ENCODE results near the gene ANKRD12. TPM values are rescaled to one million over a fixed set of nuclear protein-coding genes. Genes with fewer than 3 reads are reported as not detected.
A peak's percentile ranks its signal among the peaks of the same experiment; 100 is the strongest.

Gene ANKRD12
- total RNA-seq, 1 experiment from 2014 or later = 19.1 TPM

DNA sequence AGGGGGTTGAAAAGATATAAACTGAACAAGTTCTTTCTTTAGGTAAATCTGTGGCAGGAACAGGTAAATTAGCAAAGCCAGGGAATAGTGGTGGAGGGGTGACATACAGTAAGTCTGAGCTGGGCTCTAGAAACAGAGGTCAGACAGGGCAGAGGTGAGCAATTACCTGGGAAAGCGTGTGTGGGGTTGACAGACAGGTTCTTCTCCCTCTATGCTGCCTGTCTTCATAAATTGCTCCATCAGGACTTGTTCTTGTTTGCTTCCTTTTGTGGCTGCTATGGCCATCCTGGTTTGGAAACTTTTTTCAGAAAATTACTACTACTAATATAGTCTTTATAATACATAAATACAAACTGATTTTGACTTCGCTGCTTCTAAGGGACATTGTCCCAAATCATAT, 3.4 kb upstream of the ANKRD12 start:
- no TSS peak for BruUV-seq (replicated peaks)
- Histone ChIP-seq H3K9me2 (replicated peaks; ENCODE audit: low read length) (no peaks in the 10 kb centered on the region), H4K20me1 (ENCODE audit: low read length) (peaks cover 3% of the 10 kb centered on the region; the same call in 1 of the 2 replicates), H3K9ac (ENCODE audit: low read length) (no peak overlapping the region), H3K27me3 (ENCODE audit: low read length) (no peaks in the 10 kb centered on the region), H3K79me2 (ENCODE audit: low read length) (peaks cover 38% of the 10 kb centered on the region), H3K27ac (ENCODE audit: low read length) (no peak overlapping the region), H3K36me3 (ENCODE audit: low read depth, low read length) (peaks cover 45% of the 10 kb centered on the region), H3K4me1 (ENCODE audit: insufficient read depth, low read length) (peaks cover 27% of the 10 kb centered on the region), H3F3A (ENCODE audit: low read length, unreplicated experiment) (peaks cover 11% of the 10 kb centered on the region), H3K9me3 (ENCODE audit: low read length) (no peaks in the 10 kb centered on the region), H3K4me3 (ENCODE audit: low read length) (no peak overlapping the region), H3K4me2 (ENCODE audit: low read length) (0 out of 2 replicates have a peak overlapping the region, but pooled peaks have one; percentile 14), H2AFZ (ENCODE audit: low read length) (no peak overlapping the region)
- TF ChIP-seq EZH2phosphoT487 (IDR thresholded peaks at IDR 0.05; ENCODE audit: borderline replicate concordance, low read length) (no peak), EZH2 (IDR thresholded peaks at IDR 0.05; ENCODE audit: low read length, unreplicated experiment) (no peak)
- TF ChIP-seq, protein P1, sequence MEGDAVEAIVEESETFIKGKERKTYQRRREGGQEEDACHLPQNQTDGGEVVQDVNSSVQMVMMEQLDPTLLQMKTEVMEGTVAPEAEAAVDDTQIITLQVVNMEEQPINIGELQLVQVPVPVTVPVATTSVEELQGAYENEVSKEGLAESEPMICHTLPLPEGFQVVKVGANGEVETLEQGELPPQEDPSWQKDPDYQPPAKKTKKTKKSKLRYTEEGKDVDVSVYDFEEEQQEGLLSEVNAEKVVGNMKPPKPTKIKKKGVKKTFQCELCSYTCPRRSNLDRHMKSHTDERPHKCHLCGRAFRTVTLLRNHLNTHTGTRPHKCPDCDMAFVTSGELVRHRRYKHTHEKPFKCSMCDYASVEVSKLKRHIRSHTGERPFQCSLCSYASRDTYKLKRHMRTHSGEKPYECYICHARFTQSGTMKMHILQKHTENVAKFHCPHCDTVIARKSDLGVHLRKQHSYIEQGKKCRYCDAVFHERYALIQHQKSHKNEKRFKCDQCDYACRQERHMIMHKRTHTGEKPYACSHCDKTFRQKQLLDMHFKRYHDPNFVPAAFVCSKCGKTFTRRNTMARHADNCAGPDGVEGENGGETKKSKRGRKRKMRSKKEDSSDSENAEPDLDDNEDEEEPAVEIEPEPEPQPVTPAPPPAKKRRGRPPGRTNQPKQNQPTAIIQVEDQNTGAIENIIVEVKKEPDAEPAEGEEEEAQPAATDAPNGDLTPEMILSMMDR (conservative IDR thresholded peaks at IDR 0.05; ENCODE audit: low read depth, low read length) = no peak
- ChIA-PET POLR2A (ENCODE audit: unreplicated experiment) (no interaction called here), CTCF (no interaction called here)
- DNase-seq (peak; percentile 41), ATAC-seq (no peak)
- intact Hi-C loops (cut with micrococcal nuclease) = no loop called here

DNA sequence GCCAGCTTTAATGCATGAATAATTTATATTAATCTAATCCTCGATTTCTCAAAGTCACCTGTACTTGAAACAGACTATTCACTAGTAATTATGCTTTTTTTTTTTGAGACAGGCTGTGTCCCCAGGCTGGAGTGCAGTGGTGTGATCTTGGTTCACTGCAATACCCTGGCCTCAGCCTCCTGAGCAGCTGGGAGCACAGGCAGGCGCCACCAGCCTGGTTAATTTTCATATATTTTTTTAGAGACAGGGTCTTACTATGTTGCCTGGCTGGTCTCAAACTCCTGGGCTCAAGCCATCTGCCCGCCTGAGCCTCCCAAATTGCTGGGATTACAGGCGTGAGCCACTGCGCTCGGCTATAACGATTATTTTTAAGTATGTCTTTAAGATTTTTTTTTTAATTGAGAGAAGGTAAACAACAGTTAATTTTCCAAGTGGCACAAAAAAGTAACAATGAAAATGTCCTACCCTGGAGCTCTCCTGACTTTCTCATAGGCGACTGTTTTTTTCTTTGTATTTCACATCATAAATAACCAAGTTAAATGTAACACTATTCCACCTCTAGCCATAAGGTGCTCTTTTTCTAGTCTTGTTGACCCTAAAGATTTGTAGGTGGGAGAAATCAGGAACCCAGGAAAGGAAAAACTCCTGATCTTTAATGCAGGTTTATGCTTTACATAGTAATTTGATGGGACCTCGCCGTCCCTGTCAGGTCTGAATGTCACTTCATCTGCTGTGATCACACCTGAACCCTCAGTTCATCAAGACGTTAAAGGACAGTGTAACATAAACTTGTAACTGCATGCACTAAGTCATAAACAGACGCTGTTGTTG, 1.3 kb upstream of the ANKRD12 start:
- no peaks in the 10 kb centered on the region for H3K27me3 ChIP-seq (ENCODE audit: low read length)
- H3K4me1 ChIP-seq (ENCODE audit: insufficient read depth, low read length) = peaks cover 45% of the 10 kb centered on the region
- peak overlapping the region; percentile 76 for H3K9ac ChIP-seq (ENCODE audit: low read length)
- peak overlapping the region; percentile 90 for H3K4me2 ChIP-seq (ENCODE audit: low read length)
- peak overlapping the region; percentile 71 for H3K4me3 ChIP-seq (ENCODE audit: low read length)
- H3K9me2 ChIP-seq (replicated peaks; ENCODE audit: low read length) = no peaks in the 10 kb centered on the region
- ChIA-PET POLR2A (ENCODE audit: unreplicated experiment) (interaction anchor here (0.5 to 0.9 kb wide), 6 partner anchors 22 to 230 kb away, joined by 3 to 12 read pairs (median 7); partner anchors contain the start of gene TWSG1), CTCF (interaction anchor here (0.6 to 1.2 kb wide), 3 partner anchors 32 to 526 kb away, joined by 3 to 4 read pairs (median 3); partner anchors contain the start of gene RAB12)
- no peak for ATAC-seq
- intact Hi-C loops (cut with micrococcal nuclease) = loop anchor here (5.0 kb wide), 1 partner anchor 428 kb away; the partner anchor contains the start of gene MTCL1
- no peaks in the 10 kb centered on the region for H3K9me3 ChIP-seq (ENCODE audit: low read length)
- H3K36me3 ChIP-seq (ENCODE audit: low read depth, low read length) = peaks cover 29% of the 10 kb centered on the region; the same call in 1 of the 2 replicates
- TF ChIP-seq, protein P1 (conservative IDR thresholded peaks at IDR 0.05; ENCODE audit: low read depth, low read length) = no peak
- no peak for TF ChIP-seq EZH2phosphoT487 (IDR thresholded peaks at IDR 0.05; ENCODE audit: borderline replicate concordance, low read length)
- TF ChIP-seq EZH2 (IDR thresholded peaks at IDR 0.05; ENCODE audit: low read length, unreplicated experiment) = no peak
- BruUV-seq (replicated peaks) = no TSS peak
- H4K20me1 ChIP-seq (ENCODE audit: low read length) = peaks cover 14% of the 10 kb centered on the region
- peaks cover 11% of the 10 kb centered on the region for H3F3A ChIP-seq (ENCODE audit: low read length, unreplicated experiment)
- peak overlapping the region; percentile 73 for H2AFZ ChIP-seq (ENCODE audit: low read length)
- H3K79me2 ChIP-seq (ENCODE audit: low read length) = peaks cover 59% of the 10 kb centered on the region
- no peak for DNase-seq
- peak overlapping the region; percentile 88 for H3K27ac ChIP-seq (ENCODE audit: low read length)
